HPDE6-E6E7 (cell line): ENCODE results near the gene CYB5R3.
"Not testable (repeated sequence)": the region's sequence is repeated elsewhere in the genome, so short reads cannot be mapped to it uniquely, and the experiment has no call there.

Source experiments
- DNase-seq: peaks from one replicate; pipeline ENCODE4 v3.0.0; 2011; ENCODE audit warnings: missing footprints; ENCODE audit errors: extremely low spot score

Gene CYB5R3

DNA sequence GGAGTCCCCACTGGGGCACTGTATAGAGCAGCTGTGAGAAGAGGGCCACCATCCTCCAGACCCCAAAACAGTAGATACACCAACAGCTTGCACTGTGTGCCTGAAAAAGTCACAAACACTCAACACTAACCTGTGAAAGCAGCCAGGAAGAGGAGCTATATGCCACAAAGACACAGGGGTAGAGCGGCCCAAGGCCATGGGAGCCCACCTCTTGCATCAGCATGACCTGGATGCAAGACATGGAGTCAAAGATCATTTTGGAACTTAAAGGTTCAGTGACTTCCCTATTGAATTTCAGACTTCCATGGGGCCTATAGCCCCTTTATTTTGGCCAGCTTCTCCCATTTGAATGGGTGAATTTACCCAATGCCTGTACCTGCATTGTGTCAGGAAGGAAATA, 29.7 kb upstream of the CYB5R3 start:
- DNase-seq, result no peak

DNA sequence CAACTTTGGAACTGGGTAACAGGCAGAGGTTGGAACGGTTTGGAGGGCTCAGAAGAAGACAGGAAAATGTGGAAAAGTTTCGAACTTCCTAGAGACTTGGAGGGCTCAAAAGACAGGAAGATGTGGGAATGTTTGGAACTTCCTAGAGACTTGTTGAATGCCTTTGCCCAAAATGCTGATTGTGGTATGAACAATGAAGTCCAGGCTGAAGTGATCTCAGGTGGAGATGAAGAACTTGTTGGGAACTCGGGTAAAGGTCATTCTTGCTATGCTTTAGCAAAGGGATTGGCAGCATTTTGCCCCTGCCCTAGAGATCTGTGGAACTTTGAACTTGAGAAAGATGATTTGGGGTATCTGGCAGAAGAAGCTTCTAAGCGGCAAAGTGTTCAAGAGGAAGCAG, 28.7 kb upstream of the CYB5R3 start:
- not testable (repeated sequence) for DNase-seq

DNA sequence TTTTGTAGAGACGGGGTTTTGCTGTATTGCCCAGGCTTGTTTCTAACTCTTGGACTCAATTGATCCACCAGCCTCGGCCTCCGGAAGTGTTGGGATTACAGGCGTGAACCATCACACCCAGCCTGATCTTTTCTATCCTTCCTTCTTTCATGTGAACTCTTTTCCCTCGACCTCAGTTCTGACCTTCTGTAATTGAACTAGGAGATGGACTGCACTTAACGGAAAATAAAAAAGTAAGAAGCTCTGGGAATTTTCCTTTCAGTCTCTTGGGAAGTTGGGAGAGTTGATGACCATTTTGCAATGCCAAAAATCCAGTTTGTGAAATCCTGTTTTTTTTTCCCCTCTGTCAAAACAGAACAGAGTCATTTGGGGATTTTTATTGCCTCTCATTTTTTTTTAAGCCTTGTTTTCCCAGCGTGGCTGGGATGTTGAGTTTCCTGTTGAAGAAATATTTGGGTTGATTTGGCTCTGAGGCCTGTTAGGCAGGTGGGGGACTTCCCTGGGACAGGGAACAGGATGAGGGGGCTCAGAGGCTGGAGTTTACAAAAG, 26.9 kb upstream of the CYB5R3 start:
- no peak for DNase-seq

DNA sequence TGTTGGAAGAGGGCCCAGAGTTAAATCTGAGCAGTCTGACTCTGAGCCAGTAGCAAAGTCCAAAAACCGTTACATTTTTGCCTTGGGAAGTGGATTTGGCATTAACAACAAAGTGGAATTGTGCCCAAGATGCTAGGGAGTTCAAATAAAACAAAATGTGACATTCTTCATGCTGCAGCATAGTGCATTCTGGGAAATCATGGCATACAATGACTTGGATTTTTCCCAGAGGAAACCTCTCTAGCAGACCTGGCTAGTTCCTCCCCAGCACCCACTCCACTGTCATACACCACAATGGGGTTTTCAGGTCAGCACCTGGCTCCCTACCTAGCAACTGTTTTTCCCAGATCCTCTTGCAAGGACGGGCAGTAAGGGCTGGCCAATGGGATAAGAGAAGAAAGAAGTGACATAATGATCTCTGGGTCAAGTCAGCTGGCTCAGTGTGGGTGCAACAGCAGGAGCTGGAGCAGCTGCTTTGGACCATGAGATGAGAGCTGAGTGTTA, 24.8 kb upstream of the CYB5R3 start:
- DNase-seq, result no peak

DNA sequence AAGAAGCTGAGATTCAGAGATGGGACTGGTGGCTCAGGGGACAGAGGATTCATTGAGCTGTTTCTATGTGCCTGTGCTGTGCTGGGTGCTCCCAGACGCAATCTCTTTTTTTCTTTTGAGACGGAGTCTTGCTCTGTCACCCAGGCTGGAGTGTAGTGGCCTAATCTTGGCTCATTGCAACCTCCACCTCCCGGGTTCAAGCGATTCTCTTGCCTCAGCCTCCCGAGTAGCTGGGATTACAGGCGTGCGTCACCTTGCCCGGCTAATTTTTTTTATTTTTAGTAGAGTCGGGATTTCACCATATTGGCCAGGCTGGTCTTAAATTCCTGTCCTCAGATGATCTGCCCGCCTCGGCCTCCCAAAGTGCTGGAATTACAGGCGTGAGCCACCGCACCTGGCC, 23.9 kb upstream of the CYB5R3 start:
- DNase-seq, result not testable (repeated sequence)

DNA sequence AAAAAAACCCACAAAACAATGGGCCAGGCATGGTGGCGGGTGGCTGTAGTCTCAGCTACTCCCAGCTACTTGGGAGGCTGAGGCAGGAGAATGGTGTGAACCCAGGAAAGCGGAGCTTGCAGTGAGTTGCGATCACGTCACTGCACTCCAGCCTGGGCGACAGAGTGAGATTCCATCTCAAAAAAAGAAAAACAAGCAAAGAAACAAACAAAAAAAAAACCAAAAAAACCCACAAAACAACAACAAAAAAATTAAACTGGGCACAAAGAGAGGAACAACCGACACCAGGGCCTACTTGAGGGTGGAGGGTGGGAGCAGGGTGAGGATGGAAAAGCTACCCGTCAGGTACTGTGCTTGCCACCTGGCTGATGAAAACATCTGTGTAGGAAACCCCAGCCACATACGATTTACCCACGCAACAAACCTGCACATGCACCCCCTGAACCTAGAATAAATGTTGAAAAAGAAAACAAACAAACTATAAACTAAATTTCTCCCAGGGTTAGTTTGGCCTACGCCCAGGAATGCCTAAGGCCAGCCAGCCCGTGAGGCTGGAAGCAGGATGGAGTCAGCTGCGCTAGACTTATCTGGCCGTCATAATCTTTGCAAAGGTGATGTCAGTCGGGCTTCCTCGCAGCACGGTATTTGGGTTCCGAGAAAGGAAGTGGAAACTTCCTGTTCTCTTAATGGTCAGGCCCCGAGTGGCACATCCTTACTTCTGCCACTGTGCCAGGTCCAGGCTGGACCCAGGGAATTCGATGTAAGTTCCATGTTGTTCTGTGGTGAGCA, 21.9 kb upstream of the CYB5R3 start:
- no peak for DNase-seq

DNA sequence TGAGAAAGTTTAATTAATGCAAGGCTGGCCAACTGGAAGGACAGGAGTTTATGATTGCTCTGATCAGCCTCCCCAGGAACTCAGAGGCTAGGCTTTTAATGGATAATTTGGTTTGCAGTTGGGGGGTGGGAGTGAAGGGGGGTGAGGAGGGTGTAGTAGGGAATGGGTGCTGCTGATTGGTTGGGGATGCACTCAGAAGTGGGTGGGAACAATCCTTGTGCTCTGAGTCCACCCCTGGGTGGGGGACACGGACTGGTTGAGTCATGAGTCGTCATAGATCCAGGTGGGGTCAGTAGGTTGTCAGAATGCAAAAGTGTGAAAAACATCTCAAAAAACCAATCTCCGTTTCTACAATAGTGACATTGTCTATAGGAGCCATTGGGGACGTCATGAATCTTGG, 20.9 kb upstream of the CYB5R3 start:
- DNase-seq, result no peak

DNA sequence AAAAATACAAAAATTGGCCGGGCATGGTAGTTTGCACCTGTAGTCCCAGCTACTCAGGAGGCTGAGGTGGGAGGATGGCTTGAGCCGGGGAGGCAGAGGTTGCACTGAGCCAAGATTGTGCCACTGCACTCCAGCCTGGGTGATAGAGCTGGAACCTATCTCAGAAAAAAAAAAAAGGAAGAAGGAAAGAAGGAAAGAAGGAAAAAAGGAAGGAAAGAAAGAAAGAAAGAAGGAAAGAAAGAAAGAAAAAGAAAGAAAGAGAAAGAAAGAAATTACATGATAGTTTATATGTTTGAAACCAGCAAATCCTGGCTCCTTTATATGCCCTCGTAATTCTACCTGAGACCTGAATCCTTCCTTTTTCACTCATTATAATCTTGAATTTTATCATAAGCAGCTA, 17.2 kb upstream of the CYB5R3 start:
- not testable (repeated sequence) for DNase-seq

DNA sequence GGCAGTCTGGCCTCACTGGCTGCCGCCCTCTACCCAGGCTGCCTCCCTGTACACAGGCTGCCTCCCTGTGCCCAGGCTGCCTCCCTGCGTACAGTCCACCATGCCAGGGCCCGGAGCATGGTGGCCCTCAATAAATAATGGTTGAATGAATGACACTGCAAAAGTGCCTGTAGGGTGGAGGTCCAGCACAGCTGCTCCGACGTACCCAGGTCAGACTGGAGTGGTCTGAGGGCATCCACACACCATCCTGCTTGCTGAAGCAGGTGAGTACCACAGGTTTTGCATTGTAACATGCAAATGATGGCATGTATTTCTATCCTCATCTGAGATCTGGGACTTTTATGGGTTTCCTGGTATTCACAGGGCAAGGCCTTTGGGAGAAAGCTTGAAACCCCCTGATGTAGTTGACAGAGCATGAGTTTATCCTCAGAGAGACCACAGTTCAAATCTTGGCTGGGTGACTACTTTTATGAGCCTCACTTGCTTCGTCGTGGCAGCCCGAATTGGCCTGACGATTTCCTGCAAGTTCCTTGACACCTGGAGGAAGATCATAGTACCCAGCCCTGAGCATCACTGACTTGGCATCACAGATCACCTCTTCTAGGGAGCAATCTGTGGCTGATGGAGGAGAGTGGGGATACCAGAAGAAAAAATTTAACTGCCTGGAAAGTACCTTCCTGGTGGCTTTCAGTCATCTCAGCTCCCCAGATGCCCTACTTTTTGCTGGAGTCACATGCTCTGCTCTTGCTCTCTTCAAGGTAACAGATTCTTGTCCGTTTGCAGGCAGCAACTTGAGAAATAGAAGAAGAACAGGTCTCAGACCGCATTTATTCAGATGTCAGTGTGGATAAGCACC, 16.0 kb upstream of the CYB5R3 start:
- DNase-seq, result no peak

DNA sequence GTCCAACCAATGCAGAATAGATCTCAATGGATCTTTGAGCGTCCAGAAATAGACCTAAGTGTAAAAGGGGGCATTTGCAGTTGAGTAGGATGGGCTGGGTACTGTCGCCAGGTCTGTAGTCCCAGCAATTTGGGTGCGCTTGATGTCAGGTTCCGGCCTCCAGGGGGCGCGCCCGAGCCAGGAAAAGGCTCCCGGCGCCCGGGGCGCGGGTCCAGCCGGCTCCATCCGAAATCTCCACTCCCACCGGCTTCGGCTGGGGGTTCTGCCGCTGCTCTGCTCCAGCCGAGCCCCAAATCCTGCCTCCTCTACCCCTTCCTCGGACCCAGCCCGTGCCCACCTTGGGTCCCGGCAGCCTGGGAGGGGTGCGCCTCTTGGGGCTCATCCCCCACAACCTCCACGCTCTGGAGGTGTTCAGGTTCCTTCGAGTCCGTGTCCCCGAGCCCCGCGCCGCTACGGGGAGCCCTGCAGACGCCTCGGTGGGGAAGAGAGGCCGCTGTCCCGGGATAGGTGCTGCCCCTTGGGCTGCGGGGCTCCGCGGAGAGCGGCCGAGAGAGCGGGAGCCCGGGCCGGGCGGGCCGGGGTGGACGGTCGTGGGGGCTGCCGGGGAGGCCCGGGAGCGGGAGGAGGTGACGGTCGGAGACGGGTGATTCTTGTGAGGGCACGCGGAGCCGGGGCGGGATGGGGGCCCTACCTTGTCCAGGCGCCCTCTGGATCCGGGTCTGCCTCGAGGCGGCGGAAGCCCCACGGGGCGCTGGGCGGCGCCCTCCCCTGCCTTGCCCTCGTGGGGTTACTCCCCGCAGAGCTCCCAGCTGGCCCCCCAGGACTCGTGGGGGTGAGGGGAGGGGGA, 13.0 kb upstream of the CYB5R3 start:
- DNase-seq, result peak; percentile 59

DNA sequence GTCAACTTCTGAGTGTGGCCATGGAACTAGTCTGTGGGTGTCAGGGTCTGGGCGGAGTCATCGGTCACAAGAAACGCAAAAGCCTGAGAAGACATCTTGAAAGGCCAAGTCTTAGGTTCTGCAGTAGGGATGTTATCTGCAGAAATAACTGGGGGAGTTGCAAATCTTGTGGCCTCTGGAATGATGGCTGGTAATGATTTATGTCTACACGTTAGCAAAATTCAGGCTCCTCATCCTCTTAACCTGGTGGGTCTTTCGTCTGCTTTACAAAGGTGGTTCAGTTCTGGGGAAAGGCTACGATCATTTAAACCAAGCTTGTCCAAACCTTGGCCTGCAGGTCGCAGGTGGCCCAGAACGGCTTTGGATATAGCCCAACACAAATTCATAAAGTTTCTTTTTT, 7.4 kb upstream of the CYB5R3 start:
- DNase-seq, result no peak

DNA sequence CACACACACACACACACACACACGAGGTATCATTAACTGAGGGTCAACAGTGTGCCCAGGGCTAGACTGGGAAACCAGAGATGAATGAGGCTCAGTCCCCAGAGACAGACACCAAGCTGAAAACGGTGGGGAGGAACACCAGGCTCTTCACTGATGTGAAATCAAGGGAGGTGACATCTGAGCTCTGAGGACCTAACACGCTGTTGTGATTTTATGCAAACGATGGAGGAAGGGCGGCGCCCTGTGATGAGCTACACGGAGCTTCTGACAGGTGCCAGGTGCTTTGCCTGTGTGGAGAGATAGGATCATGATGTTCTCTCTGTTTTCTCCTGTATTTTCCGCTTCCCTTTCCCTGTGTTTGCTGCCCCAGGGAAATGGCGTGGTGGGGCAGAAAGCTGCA, 6.5 kb upstream of the CYB5R3 start:
- DNase-seq, result no peak

DNA sequence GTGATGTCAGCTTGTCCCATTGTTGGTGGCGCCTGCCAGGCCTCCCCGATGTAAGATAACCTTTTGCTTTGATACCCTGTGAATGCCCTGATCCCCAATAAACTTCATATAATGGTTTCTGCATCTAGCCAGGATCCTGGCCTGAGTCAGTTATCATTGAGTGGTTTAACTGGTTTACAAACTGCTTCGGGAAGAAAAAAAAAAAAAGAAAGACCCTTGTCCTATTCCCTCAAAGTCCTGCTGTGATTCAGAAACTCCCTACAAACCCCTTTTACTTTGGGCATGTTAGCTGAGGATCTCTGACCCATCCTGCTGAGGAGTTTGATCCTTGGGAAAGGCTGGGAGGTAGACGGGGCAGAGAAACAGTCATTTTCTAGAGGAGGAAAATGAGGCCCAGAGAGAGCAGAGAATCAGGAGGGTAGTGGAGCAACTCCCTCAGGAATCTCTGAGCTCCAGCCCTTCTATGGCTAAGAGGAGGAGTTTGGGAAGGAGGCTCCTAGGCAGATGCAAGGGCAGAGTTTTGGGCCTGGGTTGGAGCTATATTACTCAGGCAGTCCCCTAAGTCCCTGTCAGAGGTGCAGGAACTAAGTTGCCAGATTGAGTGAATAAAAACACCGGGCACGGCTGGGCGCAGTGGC, 5.4 kb upstream of the CYB5R3 start:
- no peak for DNase-seq

DNA sequence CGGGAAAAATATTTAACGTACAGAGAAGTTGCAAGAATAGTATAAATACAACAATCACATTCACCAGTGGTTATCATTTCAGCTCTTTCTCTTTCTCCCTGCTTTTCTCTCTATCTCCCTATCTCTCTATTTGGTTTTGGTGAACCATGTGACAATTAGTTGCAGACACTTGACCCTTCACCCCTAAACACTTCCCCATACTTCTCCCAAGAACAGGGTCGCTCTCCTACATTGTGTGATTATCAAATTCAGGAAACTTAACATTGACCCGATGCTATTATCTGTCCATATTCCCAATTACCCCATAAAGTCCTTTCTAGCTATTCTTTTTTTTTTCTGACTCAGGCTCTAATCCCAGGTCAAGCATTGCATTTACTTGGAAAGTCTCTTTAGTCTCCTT, 4.8 kb upstream of the CYB5R3 start:
- DNase-seq, result no peak

DNA sequence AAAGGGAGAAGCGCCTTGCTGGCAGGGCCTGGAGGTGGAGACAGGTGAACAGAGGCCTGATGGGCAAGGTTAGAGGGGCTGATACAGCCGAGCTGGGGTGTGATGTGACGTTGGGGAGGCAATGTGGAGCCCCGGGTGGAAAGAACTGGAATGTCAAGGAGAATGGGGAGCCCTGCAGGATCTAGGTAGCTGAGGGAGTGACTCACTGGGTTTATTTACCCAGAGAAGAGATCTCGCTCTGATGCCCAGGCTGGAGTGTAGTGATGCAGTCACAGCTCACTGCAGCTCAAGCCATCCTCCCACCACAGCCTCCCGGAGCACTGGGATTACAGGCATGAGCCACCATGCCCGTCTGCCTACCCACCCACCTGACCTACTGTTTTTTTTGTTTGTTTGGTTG, 1.9 kb upstream of the CYB5R3 start:
- no peak for DNase-seq

DNA sequence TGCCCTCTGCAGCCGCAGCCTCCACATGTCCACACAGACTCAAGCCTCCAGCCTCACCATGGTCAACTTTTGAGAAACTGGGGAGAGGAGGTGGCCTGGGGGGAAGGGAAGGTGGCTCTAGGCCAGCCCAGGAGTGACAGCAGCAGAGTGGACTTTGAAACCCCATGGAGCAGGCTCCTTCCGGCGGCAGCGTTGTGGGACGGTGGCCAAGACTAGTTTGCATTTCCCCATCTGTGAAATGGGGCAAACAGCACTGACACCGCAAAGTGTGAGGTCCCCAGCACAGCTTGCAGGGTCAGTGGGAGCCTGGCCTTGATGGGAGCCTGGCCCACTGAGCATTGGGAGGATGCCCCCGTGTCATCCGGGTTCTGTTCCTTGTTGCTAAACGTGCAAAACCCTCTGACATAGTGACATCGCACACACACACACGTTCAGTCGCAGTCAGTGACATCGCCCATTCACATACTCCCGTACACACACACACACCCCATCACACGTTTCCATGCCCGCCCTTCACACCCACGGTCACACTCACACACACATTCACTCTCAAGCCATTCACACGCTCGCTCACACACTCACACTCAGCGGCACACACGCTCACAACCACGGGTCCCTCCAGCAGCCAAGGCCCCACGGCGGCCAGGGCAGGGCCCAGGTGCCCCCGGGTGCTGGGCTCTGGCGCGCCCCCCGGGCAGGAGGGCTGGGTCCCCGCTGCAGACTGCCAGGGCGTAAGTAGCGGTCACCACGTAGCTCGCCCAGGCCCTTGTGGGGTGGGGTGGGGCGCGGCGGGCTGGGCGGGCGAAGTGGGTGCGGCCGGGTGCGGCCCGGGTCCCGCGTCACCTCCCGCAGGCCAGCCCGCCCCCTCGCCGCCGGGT, 585 bp downstream of the CYB5R3 start:
- peak; percentile 66 for DNase-seq

DNA sequence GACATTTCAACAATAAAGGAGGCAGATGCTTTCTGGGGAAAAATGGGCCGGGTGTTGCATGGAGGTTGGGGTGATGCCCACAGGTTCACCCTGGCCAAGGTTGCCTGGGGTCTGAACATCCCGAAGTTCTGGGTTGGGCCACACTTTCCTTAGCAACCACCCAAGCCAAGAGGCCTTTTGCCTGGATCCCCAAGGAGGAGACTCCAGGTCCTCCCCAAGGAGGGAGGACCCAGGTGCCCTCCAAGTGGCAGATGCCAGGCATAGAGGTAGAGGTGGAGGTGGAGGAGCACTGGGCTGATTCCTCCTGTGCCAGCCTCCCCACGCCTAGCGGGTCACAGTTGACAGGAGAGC, 1.2 kb downstream of the CYB5R3 start:
- DNase-seq, result no peak

DNA sequence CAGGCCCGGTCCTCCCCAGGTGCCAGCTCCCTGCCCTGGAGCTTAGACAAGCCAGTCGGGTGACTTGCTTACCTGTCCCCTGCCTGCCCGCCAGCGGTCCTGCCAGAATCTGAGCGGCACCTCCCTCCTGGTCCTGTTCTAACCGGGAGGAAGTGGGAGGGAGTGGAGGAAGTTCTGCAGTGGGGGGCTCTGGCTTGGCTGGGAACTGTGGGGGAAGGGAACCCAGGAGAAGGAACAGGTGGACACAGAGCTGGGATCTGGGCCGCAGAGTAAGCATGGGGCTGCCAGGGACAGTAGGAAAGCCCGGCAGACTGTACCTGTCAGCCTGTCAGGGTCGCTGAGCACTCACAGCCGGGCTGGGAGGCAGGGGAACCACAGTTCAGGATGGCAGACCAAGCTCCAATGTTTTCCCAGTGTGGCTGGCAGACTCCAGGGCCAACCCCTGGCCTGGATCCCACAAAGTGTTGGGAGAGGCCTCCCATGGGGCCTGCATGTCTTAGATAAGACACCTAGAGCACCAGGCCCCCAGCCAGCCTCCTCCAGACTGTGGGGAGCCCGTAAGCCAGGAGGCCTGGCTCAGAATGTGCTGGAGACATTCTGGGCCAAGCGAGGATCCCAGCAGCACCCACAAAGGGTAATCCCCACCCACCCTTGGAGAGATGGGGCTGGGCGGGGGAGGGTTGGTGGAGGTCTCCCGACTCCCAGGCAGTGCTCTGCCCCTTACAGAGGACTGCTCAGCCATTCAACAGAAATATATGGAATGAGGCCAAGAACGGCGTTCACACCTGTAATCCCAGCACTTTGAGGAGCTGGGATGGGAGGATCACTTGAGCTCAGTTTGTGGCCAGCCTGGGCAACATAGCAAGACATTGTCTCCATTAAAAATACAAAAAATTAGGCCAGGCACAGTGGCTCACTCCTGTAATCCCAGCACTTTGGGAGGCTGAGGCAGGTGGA, 2.3 kb downstream of the CYB5R3 start:
- DNase-seq, result no peak

DNA sequence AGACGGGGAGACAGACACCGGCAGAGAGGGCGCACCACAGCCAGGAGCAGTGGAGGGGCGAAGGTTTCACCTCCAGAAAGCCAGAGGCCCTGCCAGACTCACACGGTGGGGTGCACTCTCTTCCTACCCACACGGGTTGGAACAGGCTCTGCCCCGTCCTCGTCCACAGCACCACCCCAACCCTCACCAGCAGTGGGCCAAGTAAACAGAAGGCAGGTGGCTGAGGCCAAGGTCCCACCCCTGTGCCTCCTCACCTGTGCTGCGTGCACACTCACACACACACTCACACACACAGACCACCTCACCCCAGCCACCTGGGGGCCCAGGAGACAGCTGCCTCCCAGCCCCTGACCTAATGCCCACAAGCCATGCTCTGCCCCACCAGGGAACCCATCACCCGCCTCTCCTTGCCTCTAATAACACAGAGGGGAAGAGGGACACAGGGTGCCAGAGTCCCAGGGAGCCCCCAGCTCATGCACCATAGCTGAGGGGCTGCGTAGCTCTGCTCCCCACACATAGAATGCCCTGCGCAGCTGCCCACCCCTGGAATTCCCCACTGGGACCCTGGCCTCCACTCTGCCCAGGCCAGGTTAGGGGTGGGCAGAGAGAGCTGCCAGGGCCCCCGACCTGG, 3.1 kb downstream of the CYB5R3 start:
- DNase-seq, result no peak
